Stimulated activated CD4-positive, alpha-beta T cell treated with anti-CD3 and anti-CD28 coated beads, Interleukin-2, amount 100 ng/mL, for 48 hours (primary cell): ENCODE data around the gene DPYD.

Experiments
- DNase-seq, 2 donors: peaks; one replicate each; pipeline ENCODE4 v3.0.0-alpha.2; 2020

Gene DPYD

GRCh38 chr1:97174039-97174704, 746.7 kb downstream of the DPYD start:
- no peak for DNase-seq

GRCh38 chr1:97170300-97170699, 750.5 kb downstream of the DPYD start:
- DNase-seq, result no peak

DNA sequence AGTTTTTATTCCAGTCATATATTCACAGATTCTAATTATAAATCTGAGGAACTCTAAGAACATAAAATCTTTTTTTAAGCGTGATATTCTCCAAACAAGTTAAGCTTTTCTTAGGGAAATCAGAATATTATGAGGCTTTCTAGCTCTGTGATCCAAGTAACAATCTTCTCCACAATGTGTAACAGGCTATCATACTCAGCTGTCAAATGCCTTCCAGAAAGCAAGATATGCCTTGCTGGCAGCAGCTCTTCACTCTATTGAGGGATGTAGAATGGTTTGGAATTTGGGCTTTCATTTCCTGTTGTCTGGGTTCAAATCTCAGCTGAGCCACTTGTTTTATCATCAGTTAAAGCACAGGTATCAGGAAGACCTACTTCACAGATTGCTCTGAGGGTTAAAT, 752.8 kb downstream of the DPYD start:
- DNase-seq, result no peak

- DNase-seq, result no peak
Observed at GRCh38 chr1:97167246-97167645, 753.6 kb downstream of the DPYD start.

- no peak for DNase-seq
Observed at GRCh38 chr1:97166626-97167025, 754.2 kb downstream of the DPYD start.

DNA sequence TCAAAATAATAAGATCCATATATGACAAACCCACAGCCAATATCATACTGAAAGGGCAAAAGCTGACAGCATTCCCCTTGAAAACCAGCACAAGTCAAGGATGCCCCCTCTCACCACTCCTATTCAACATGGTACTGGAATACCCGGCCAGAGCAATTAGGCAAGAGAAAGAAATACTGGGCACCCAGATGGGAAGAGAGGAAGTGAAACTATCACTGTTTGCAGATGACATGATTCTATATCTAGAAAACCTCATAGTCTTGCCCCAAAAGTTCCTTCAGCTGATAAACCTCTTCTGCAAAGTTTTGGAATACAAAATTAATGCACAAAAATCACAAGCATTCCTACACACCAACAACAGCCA, 756.6 kb downstream of the DPYD start:
- no peak for DNase-seq

- DNase-seq, result no peak
Observed at GRCh38 chr1:97163591-97164275, 757.1 kb downstream of the DPYD start.

DNA sequence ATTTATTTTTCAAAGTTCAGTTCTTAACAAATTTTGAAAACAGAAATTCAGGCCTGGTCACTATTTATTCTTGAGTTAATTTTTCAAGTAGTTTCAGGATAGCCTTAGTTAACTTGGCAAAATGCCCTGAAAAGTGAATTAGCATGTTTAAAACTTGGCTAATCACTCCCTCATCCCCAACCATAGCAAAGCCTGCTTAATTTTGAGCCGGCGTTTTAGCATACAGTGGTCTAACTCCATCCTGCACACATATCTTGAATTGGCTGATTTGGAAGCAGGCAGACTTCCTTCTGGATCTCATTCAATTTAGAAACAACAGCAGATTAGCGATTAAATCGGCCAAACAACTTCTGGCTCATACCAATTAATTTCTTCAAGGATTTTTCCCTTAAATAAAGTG, 760.0 kb downstream of the DPYD start:
- DNase-seq, result no peak

- no peak for DNase-seq
Observed at GRCh38 chr1:97159342-97159741, 761.5 kb downstream of the DPYD start.

DNA sequence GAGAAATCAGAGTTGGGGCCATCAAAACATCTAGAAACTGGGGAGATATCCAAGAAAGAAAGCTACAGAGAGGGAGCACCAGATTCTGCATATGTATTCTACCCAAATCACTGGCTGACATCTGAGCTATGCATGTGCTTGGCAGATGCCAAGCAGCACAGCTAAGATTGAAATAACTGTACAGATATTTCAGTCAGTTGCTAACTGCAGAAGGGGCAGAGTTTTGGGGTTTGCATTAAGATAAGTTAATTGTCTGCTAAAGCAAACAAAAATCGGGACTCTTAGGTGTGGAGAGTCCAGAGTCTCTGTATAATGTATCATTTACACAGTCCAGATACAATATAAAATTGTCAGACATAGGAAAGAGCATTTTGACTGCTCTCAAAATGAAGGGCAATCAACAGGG, 762.1 kb downstream of the DPYD start:
- DNase-seq, result no peak

DNA sequence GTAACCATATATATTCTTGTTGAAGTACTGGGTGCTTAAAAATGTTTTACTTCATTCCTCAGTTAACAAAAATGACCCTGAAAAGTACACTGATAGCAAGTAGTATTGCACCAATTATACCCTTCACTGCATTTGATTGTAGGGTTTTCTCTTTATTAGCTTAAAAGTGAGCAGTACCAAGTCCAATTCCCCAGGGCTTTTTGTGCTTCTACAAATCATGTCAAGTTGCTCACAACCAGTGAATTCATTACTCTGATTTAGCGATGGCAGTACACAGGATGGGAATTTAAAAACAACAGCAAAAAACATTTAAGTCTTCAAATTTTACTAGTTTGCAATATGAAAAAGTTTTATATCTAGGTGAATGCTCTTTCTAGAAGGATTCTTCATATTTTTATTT, 762.8 kb downstream of the DPYD start:
- no peak for DNase-seq

GRCh38 chr1:97151651-97152050, 769.2 kb downstream of the DPYD start:
- no peak for DNase-seq

DNA sequence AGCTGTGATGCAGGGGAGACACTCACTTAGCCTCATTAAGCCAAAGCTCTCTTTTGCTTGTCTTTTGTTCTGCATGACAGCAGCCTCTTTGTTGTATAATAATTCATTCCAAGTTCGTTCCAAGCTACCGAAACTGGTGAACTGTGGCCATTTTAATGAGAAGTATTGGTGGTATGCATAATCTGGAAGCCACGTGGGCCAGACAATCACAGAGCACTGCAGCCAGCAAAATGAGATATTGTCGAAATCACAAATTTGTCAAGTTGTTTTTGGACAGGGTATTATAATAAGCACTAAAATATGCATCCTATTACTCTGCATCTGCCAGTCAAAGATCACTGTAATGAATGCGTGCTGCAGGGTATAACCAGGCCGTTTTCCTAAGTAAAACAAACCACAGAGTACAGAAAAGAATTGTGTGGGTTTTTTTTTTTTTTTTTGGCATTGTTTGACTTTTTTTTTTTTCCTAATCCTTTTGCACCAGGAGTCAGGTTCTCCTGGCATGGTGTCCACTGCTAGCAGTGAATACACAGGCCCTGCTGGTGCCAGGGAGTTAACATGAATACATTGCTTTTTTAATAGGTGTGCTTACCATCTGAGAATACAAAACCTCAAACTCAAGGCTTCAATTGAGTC, 775.4 kb downstream of the DPYD start:
- no peak for DNase-seq

GRCh38 chr1:97144527-97144926, 776.3 kb downstream of the DPYD start:
- no peak for DNase-seq

DNA sequence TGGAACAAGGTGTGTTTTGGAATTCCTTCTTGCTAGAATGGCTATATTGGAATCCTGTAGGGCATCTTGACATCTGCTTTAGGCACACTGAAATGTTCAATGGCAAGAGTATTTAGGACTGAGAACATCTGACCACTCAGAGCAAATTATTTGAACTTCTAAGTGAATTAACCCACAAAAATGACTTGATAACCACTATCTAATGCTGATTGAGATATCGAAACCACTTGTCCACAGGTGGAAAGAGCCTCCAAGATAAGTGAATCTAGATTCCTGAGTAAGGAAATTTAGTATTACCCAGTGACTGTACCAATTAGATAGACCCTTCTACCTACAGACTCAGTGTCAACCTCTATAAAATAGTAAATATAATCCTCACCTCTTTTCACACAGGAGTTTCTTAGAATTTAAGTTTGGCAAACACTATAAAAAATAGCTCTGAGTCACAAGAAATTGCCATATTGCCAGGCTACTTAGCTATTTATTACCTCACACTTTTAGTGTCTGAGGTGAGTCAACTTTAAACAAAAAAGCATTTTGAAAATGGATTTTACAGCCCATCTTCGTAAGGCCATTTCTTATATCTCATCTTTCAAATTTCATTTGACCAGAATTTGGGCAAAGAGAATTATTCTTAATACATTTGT, 777.5 kb downstream of the DPYD start:
- no peak for DNase-seq

DNA sequence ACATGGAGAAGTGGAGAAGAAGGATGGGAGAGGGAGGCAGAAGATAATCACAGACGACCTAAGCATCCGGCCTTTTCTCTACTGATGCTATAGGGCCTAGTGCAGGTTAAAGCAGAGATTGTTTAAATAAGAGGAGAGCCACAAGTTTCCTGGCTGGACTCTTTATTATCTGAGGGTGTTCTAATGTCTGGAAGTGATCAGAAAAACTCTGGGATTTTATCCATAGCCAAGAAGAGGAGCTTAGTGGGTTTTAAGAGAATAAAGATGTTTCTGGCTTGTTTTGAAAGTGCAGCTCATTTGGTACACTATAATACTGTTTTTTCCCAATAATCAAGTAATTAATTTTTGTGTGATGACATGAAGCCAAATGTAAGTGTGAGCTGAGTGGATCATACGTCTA, 780.2 kb downstream of the DPYD start:
- no peak for DNase-seq

- DNase-seq, result no peak
Observed at GRCh38 chr1:97139512-97139911, 781.3 kb downstream of the DPYD start.

GRCh38 chr1:97138515-97139032, 782.3 kb downstream of the DPYD start:
- no peak for DNase-seq

GRCh38 chr1:97137862-97138514, 782.8 kb downstream of the DPYD start:
- no peak for DNase-seq

GRCh38 chr1:97136996-97137395, 783.8 kb downstream of the DPYD start:
- no peak for DNase-seq

DNA sequence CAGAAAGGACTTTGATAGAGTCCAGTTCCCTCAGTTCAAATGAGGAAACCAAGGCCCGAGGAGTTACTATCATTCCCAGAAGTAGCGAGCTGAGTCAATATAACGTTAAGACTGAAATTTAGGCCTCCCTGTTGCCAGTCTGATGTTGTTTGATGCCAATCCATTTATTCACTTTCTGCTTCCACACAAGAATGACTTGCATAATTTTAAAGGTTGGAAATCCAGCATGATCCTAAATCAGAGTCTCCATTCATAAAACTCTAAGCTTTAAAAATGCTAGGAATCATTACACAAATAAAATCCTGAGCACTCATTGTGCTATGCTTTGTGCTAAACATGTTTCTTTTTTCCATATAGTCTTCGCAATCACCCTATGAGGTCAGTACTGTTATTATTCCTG, 784.9 kb downstream of the DPYD start:
- no peak for DNase-seq

DNA sequence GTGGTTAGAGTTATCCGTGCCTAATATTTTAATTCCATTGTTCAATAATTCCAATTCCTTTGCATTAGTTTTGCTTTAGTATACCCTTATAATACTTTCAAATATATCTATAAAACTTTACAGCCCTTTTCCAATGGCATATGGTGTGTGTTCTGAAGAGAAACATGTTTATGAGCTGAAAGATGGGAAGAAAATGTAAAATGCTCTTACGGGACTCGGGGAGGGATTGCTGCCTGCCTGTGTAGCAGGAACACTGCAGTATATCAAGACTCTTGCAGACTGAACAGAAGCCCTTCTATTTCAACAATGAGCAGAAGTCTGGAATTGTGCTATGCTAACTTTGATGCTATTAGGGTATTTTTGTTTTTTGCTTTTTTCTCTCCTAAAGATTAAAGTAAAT, 792.4 kb downstream of the DPYD start:
- no peak for DNase-seq
